Erythroblast (primary cell): Measurements from ENCODE around the gene RNF182.

Source experiments
- DNase-seq, 2 experiments: peaks; one replicate each; lab custom pipeline; 2025; lab: John Stamatoyannopoulos, UW
- GATA1 ChIP-seq: IDR thresholded peaks from 2 replicates; pipeline ENCODE4 v1.6.1; 2011; ENCODE audit warnings: low read depth, mild to moderate bottlenecking, control low read depth, low read length, moderate library complexity
- POLR2A ChIP-seq: IDR thresholded peaks from 2 replicates; pipeline ENCODE4 v1.6.1; 2011; ENCODE audit warnings: mild to moderate bottlenecking, low read length

RNF182 gene

GRCh38 chr6:13988908-13989307 is 64.2 kb downstream of the RNF182 start:
- DNase-seq, result no peak
- TF ChIP-seq GATA1, result no peak
- no peak for TF ChIP-seq POLR2A

DNA sequence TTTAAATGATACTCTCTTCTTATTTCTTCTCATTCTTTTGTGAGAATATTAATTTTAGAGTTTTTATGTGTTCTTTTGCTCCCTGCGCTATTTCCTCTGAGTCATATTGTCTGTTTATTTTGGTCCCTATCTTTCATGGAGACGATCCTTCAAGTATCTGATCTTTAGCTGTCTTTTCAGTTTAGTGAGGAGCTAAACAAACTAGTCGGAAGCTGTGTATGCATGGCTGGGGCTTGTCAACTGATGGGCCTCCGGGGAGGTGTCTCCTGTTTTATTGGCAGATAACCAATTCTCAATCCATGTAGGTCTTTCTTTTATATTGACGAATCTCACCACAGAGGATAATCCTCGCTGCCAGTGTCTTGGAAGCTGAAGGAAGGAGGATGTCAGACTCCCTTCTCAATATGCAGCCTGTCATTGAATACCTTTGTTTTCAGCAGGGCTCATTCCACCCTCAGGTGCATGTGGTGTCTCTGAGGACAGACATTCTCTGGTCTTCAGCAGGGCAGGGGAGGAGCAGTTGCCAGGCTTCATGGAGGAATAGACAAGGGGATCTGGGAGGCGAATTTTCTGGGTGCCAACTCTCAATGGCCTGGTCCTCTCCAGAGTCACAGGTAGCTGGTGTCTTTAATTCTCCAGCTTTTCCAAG is 64.9 kb downstream of the RNF182 start:
- no peak for DNase-seq
- no peak for TF ChIP-seq POLR2A

GRCh38 chr6:13990796-13991195 is 66.0 kb downstream of the RNF182 start:
- no peak for TF ChIP-seq GATA1
- no peak for TF ChIP-seq POLR2A
- DNase-seq, result no peak

GRCh38 chr6:13991393-13991792 is 66.6 kb downstream of the RNF182 start:
- DNase-seq, result no peak
- no peak for TF ChIP-seq POLR2A
- no peak for TF ChIP-seq GATA1

GRCh38 chr6:13992417-13993055 is 67.8 kb downstream of the RNF182 start:
- peak; percentile 35 to 65 for DNase-seq
- TF ChIP-seq POLR2A (no peak), GATA1 (no peak)

GRCh38 chr6:13993416-13993815 is 68.7 kb downstream of the RNF182 start:
- DNase-seq, result no peak

GRCh38 chr6:13998356-13998755 is 73.6 kb downstream of the RNF182 start:
- DNase-seq, result no peak
- no peak for TF ChIP-seq GATA1
- no peak for TF ChIP-seq POLR2A

More at GRCh38 chr6:13993416-13993815, 68.7 kb downstream of the RNF182 start:
- TF ChIP-seq GATA1, result no peak
- TF ChIP-seq POLR2A, result no peak

DNA sequence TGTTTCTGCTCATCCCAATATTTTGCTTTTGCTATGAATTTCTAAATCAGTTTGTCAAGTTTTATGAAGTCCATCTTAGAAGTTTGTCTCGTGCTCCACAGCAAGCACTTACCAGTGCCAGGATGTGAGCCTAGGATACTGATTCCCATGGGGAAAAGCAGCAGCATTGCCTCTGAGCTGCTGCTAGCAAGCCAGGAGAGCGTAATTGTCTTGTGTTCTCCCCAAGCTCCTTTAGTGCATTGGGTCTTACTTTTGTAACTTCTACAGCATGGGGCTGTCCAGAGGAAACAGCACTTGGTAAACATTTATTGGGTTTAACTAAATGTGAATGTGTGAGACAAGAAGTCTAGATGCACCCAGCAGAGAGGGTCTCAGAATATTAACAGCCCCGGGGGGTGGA is 76.1 kb downstream of the RNF182 start:
- DNase-seq, result no peak
- TF ChIP-seq GATA1 (no peak), POLR2A (no peak)

DNA sequence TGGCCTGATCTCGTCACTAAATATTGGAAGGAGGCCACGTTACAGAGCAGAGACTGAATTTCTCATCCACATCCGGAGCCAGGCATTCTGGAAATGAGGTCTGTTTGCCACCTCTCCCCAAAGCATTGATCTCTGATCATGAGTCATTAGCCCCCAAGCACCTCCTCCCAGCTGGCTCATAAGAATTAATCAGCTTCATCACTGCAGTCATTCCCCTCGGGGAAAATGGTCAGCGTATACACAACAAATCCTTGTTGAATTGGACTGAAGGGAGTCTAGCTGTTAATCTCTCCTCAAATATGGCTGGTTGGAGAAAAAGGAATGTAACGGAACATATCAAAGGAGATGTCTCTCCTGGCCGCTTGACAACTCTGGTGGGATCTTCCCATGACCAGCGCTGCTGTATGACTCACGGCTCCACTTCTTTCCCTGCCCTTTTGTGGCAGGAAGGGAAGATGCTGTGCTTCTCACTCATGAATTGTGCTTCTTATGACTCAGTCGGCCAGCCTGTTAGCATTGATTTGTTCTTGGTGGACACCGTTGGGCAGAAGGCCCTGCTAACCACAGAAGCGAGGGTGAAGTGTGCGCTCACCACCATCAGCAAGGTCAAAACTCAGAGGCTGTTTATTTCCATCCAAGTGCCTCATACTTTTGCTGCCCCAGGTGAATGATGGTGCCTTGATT is 76.7 kb downstream of the RNF182 start:
- no peak for DNase-seq
- no peak for TF ChIP-seq GATA1
- TF ChIP-seq POLR2A, result no peak

DNA sequence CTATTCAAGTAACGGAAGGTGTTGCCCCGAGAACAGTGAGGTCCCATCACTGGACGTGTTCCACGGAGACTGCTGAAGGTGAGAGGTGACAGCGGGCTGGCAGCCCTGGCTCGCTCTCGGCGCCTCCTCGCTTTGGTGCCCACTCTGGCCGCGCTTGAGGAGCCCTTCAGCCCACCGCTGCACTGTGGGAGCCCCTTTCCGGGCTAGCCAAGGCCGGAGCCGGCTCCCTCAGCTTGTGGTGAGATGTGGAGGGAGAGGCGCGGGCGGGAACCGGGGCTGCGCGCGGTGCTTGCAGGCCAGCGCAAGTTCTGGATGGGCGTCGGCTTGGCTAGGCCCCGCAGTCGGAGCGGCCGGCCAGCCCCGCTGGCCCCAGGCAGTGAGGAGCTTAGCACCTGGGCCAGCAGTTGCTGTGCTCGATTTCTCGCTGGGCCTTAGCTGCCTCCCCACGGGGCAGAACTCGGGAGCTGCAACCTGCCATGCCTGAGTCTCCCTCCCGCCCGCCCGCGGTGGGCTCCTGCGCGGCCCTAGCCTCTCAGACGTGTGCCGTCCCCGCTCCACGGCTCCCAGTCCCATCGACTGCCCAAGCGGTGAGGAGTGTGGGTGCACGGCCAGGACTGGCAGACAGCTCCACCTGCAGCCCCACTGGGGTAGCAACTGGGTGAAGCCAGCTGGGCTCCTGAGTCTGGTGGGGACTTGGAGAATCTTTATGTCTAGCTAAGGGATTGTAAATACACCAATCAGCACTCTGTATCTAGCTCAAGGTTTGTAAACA is 77.6 kb downstream of the RNF182 start:
- peak; percentile 9 for DNase-seq
- TF ChIP-seq GATA1 (no peak), POLR2A (no peak)

DNA sequence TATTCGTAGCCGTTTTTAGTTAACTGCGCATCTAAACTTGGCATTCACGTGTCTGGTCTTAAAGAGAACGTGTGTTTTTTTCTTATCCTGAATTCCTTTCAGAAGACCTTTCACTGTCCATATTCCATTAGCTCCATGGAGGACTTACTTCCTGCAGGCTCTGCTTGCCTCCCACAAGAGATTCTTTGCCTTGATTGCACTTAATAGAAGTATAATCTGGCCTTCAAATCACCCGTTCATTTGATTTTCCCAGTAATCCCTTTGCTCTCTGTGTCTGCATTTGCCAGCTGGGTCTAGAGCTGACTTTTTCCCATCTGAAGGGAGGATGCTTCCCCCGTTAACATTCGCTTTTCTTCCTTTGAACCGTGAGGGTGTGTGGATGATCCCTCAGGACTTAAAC is 79.5 kb downstream of the RNF182 start:
- DNase-seq, result no peak
- no peak for TF ChIP-seq POLR2A
- TF ChIP-seq GATA1, result no peak

GRCh38 chr6:14008809-14009208 is 84.1 kb downstream of the RNF182 start:
- no peak for TF ChIP-seq GATA1
- TF ChIP-seq POLR2A, result no peak

GRCh38 chr6:14009431-14009830 is 84.7 kb downstream of the RNF182 start:
- DNase-seq, result no peak
- no peak for TF ChIP-seq POLR2A
- TF ChIP-seq GATA1, result no peak

More at GRCh38 chr6:14008809-14009208, 84.1 kb downstream of the RNF182 start:
- DNase-seq, result no peak

- TF ChIP-seq POLR2A (no peak), GATA1 (no peak)
- no peak for DNase-seq
Observed at GRCh38 chr6:14010275-14010674, 85.5 kb downstream of the RNF182 start.
